Astrocyte of the spinal cord (primary cell): ENCODE results near the gene SPOCK3.
"Not testable (repeated sequence)": the region's sequence is repeated elsewhere in the genome, so short reads cannot be mapped to it uniquely, and the experiment has no call there.

Experiments
- DNase-seq: peaks from one replicate; pipeline ENCODE4 v3.0.0; 2011; ENCODE audit warnings: low read depth, low spot score
- H3K4me3 ChIP-seq: 2 replicates; pipeline ENCODE4 v1.5.1; 2011; ENCODE audit warnings: low read depth, mild to moderate bottlenecking, low read length, moderate library complexity
- CTCF ChIP-seq: IDR thresholded peaks from 2 replicates; pipeline ENCODE4 v1.5.1; 2012; ENCODE audit warnings: low read depth, mild to moderate bottlenecking, low read length, inconsistent platforms
- in situ Hi-C: cut with HindIII; loops from 2 replicates; pipeline ENCODE4 v1.10.0; 2017; ENCODE audit warnings: low sequenced_read_pairs

SPOCK3 gene

GRCh38 chr4:166875821-166876220, 358.5 kb downstream of the SPOCK3 start:
- DNase-seq = no peak
- TF ChIP-seq CTCF = no peak
- in situ Hi-C loops = no loop called here
- no peak overlapping the region for H3K4me3 ChIP-seq

- DNase-seq = no peak
- no peak for TF ChIP-seq CTCF
- H3K4me3 ChIP-seq = no peak overlapping the region
- in situ Hi-C loops = no loop called here
Measured at GRCh38 chr4:166862032-166862431, 372.3 kb downstream of the SPOCK3 start.

GRCh38 chr4:166850398-166850797, 383.9 kb downstream of the SPOCK3 start:
- in situ Hi-C loops, H3K4me3 ChIP-seq, DNase-seq: not testable (repeated sequence)

- in situ Hi-C loops = no loop called here
- no peak overlapping the region for H3K4me3 ChIP-seq
- no peak for TF ChIP-seq CTCF
- DNase-seq = no peak
Measured at GRCh38 chr4:166846939-166847338, 387.4 kb downstream of the SPOCK3 start.

- DNase-seq = no peak
- in situ Hi-C loops = no loop called here
- no peak overlapping the region for H3K4me3 ChIP-seq
- no peak for TF ChIP-seq CTCF
Measured at GRCh38 chr4:166842795-166843261, 391.5 kb downstream of the SPOCK3 start.

GRCh38 chr4:166839615-166840251, 394.6 kb downstream of the SPOCK3 start:
- TF ChIP-seq CTCF = no peak
- DNase-seq = no peak
- no peak overlapping the region for H3K4me3 ChIP-seq
- in situ Hi-C loops = no loop called here

- no peak for TF ChIP-seq CTCF
- in situ Hi-C loops = no loop called here
- DNase-seq = no peak
- no peak overlapping the region for H3K4me3 ChIP-seq
Measured at GRCh38 chr4:166838975-166839614, 395.2 kb downstream of the SPOCK3 start.
